ENCODE results near the gene ZBTB7A. TPM values are rescaled to one million over a fixed set of nuclear protein-coding genes. Genes with fewer than 3 reads are reported as not detected.

ZBTB7A gene
- 12.7 to 28.0 TPM (median 21.6 TPM) in 5 replicates for total RNA-seq (2022; extraction: Qiagen RNA extraction; ENCODE audit: low read depth)

DNA sequence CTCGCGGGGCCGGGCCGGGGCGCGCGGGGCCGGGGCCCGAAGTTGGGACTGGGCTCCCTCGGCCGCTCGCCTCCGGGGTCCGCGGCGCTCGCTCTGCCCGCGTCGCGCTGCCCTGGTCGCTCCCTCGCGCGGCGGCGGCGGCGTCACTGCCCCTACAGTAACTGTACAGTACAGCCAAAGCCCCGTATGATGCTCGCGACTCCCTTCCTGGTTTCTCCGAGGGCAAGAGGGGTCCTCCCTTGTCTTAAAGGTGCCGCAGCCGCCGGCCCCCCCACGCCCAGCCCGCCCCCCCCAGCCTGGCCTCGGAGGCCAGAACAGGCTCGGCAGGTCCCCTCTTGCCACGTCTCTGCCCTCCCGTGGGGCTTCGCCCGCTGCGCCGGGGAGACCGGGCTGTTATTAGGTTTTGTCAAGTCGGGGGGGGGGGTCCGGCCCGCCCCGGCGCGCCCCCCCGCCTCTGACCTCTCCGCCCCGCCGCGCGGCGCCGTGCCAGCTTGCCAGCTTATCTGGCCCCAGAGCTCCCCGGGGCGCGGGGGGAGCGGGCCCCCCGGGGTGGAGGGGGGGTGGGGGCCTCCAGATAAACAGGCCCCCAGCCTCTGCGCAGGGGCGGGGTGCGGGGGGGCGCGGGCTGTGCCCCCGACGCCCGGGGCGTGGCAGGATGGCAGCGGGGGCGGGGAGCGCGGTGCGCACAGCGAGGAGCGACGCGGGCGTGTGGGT is at the start of gene ZBTB7A:
ZBTB7A (minus strand) TSS at position 218 of the 714 bp plus-strand sequence. CDS start 11,667 bp downstream, outside the sequence.

DNA sequence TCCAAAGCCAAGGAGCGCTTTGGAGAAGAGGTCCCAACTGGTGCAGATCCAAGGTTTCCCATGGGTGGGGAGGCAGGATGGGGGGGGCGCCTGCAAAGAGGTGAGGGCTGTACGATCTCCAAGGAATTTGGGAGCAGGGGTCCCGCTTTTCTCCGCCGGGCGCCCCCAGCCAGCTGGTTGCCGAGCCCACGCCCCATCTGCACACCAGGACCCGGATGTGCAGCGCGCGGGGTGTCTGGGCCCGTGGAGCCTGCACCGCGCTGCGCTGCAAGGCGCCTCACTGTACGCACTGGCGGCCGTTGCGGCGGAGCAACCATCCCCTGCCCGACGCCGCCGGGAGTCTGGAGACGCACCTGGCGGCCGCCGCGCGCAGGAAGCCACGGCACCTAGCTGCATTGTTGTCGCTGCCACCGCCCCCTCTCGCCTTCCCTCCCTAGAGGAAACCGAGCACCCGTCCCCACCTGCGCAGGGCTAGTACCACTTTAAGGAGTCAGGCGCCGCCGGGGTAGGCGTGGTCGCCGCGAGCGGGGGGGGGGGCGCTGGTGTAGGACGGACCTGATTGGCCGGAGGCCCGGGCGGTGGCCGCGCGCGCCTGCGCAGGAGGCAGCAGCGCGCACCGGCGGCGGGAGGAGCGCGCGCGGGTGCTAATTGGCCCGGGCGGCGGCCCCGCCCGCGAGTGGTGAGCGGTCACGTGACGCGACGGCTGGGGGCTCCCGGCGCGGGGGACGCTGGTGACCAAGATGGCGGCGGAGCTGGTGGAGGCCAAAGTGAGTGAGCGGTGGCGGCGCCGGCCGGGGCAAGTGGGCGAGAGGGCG is 59.5 kb downstream of the ZBTB7A start, which contains the start of gene PIAS4:
PIAS4 (plus strand) TSS at position 716 of the 815 bp plus-strand sequence; CDS start at position 741, 25 bp downstream.

Other genes starting within 250 kb of the ZBTB7A start
- gene ZFR2, start 197.9 kb downstream of the ZBTB7A start, total RNA-seq (2022; extraction: Qiagen RNA extraction; ENCODE audit: low read depth), result 0.13 to 0.30 TPM (median 0.24 TPM) in 3 of 5 replicates, not detected in the others
- gene ATCAY, start 186.2 kb downstream of the ZBTB7A start, total RNA-seq (2022; extraction: Qiagen RNA extraction; ENCODE audit: low read depth), result 0.04 to 0.22 TPM (median 0.12 TPM) in 4 of 5 replicates, not detected in the other
- gene NMRK2, start 133.8 kb downstream of the ZBTB7A start, total RNA-seq (2022; extraction: Qiagen RNA extraction; ENCODE audit: low read depth), result not detected in 5 replicates
- 36.8 to 52.9 TPM (median 47.1 TPM) in 5 replicates for gene DAPK3, start 95.8 kb downstream of the ZBTB7A start, total RNA-seq (2022; extraction: Qiagen RNA extraction; ENCODE audit: low read depth)
- gene EEF2, start 81.4 kb downstream of the ZBTB7A start, total RNA-seq (2022; extraction: Qiagen RNA extraction; ENCODE audit: low read depth), result 784 to 1,088 TPM (median 1,072 TPM) in 5 replicates
- gene PIAS4, start 59.2 kb downstream of the ZBTB7A start, total RNA-seq (2022; extraction: Qiagen RNA extraction; ENCODE audit: low read depth), result 13.4 to 17.1 TPM (median 14.3 TPM) in 5 replicates
- gene MAP2K2, start 57.2 kb upstream of the ZBTB7A start, total RNA-seq (2022; extraction: Qiagen RNA extraction; ENCODE audit: low read depth), result 118 to 176 TPM (median 167 TPM) in 5 replicates
- gene CREB3L3, start 86.7 kb upstream of the ZBTB7A start, total RNA-seq (2022; extraction: Qiagen RNA extraction; ENCODE audit: low read depth), result 0.08 to 0.39 TPM (median 0.11 TPM) in 4 of 5 replicates, not detected in the other
- 17.4 to 39.4 TPM (median 36.8 TPM) in 5 replicates for gene SIRT6, start 115.7 kb upstream of the ZBTB7A start, total RNA-seq (2022; extraction: Qiagen RNA extraction; ENCODE audit: low read depth)
- 0.16 to 0.34 TPM (median 0.31 TPM) in 5 replicates for gene ANKRD24, start 115.8 kb upstream of the ZBTB7A start, total RNA-seq (2022; extraction: Qiagen RNA extraction; ENCODE audit: low read depth)
- 1.5 to 4.8 TPM (median 3.0 TPM) in 5 replicates for gene EBI3, start 162.6 kb upstream of the ZBTB7A start, total RNA-seq (2022; extraction: Qiagen RNA extraction; ENCODE audit: low read depth)
- gene YJU2, start 180.2 kb upstream of the ZBTB7A start, total RNA-seq (2022; extraction: Qiagen RNA extraction; ENCODE audit: low read depth), result 17.1 to 23.9 TPM (median 21.5 TPM) in 5 replicates
- gene SHD, start 212.4 kb upstream of the ZBTB7A start, total RNA-seq (2022; extraction: Qiagen RNA extraction; ENCODE audit: low read depth), result not detected in 5 replicates
- gene TMIGD2, start 235.5 kb upstream of the ZBTB7A start, total RNA-seq (2022; extraction: Qiagen RNA extraction; ENCODE audit: low read depth), result not detected in 5 replicates
- 6.0 to 10.8 TPM (median 8.6 TPM) in 5 replicates for gene FSD1, start 237.7 kb upstream of the ZBTB7A start, total RNA-seq (2022; extraction: Qiagen RNA extraction; ENCODE audit: low read depth)